IMR-90 (cell line): ENCODE data around the gene CCL14. TPM values are rescaled to one million over a fixed set of nuclear protein-coding genes. Genes with fewer than 3 reads are reported as not detected.

Experiments
- ATAC-seq: fragments of 200-7000 bp; cut with Tn5 transposase; 2 replicates; pipeline ENCODE4 v1.9.1; 2020; ENCODE audit warnings: low read depth, mild to moderate bottlenecking, moderate library complexity
- BruUV-seq: library from RNA; stranded (reverse); fragments of 400-500 nt; replicated peaks from 2 replicates; lab custom pipeline; 2021; lab: Mats Ljungman, UMichigan
- CTCF ChIA-PET: fragments of 300-600 bp; formaldehyde crosslinking; extraction: SDS; loops from one replicate; lab custom pipeline; 2021; ENCODE audit warnings: antibody characterized with exemption; lab: Yijun Ruan, JAX
- POLR2A ChIA-PET: fragments of 300-600 bp; sonication (Branson Sonifier 250); formaldehyde crosslinking; loops from one replicate; lab custom pipeline; 2022; ENCODE audit warnings: antibody characterized with exemption; ENCODE audit not compliant: unreplicated experiment; lab: Charles Lee
- DNase-seq: peaks from one replicate; pipeline ENCODE4 v3.0.0; 2013
- H2AFZ ChIP-seq: replicated peaks from 2 replicates; pipeline ENCODE3; 2013; ENCODE audit warnings: low read length, mild to moderate bottlenecking; ENCODE audit not compliant: poor library complexity
- H2AK5ac ChIP-seq: 2 replicates; pipeline ENCODE4 v1.6.1; 2013; ENCODE audit warnings: low read depth, low read length, inconsistent platforms
- H2AK9ac ChIP-seq: replicated peaks from 2 replicates; pipeline ENCODE3; 2013; ENCODE audit warnings: mild to moderate bottlenecking, low read depth, low read length, moderate library complexity; ENCODE audit not compliant: poor library complexity
- H2BK120ac ChIP-seq: 2 replicates; pipeline ENCODE4 v1.6.1; 2013; ENCODE audit warnings: low read depth, low read length, inconsistent platforms
- H2BK15ac ChIP-seq: 3 replicates; pipeline ENCODE4 v1.6.1; 2013; ENCODE audit warnings: low read depth, low read length, inconsistent platforms
- H2BK20ac ChIP-seq: 2 replicates; pipeline ENCODE4 v1.6.1; 2013; ENCODE audit warnings: low read depth, mild to moderate bottlenecking, inconsistent platforms, low read length, moderate library complexity
- H2BK5ac ChIP-seq: 2 replicates; pipeline ENCODE4 v1.6.1; 2013; ENCODE audit warnings: mild to moderate bottlenecking, low read depth, low read length, inconsistent platforms; ENCODE audit not compliant: poor library complexity, severe bottlenecking
- H3K14ac ChIP-seq: replicated peaks from 2 replicates; pipeline ENCODE4 v1.6.1; 2013; ENCODE audit warnings: low read depth, low read length, inconsistent platforms
- H3K18ac ChIP-seq: 2 replicates; pipeline ENCODE4 v1.6.1; 2013; ENCODE audit warnings: low read depth, low read length, control low read depth
- H3K23ac ChIP-seq: 2 replicates; pipeline ENCODE4 v1.6.1; 2013; ENCODE audit warnings: low read depth, low read length, inconsistent platforms
- H3K27ac ChIP-seq: 2 replicates; pipeline ENCODE4 v1.5.1; 2013; ENCODE audit warnings: mild to moderate bottlenecking, control low read depth, low read length; ENCODE audit not compliant: insufficient read depth
- H3K27me3 ChIP-seq: 2 replicates; pipeline ENCODE4 v1.6.1; 2013; ENCODE audit warnings: low read length; ENCODE audit not compliant: control insufficient read depth, insufficient read depth
- H3K36me3 ChIP-seq: 2 replicates; pipeline ENCODE4 v1.6.1; 2013; ENCODE audit warnings: low read length, mixed read lengths; ENCODE audit not compliant: control insufficient read depth, insufficient read depth
- H3K4ac ChIP-seq: 2 replicates; pipeline ENCODE4 v1.6.1; 2013; ENCODE audit warnings: low read depth, low read length, inconsistent platforms
- H3K4me1 ChIP-seq: 2 replicates; pipeline ENCODE4 v1.6.1; 2013; ENCODE audit warnings: low read length, mixed read lengths; ENCODE audit not compliant: control insufficient read depth, insufficient read depth
- H3K4me2 ChIP-seq: 2 replicates; pipeline ENCODE4 v1.6.1; 2013; ENCODE audit warnings: low read depth, mild to moderate bottlenecking, control low read depth, low read length, moderate library complexity
- H3K4me3 ChIP-seq: 2 replicates; pipeline ENCODE4 v1.5.1; 2013; ENCODE audit warnings: low read depth, mild to moderate bottlenecking, control low read depth, low read length, moderate library complexity; ENCODE audit not compliant: insufficient read depth
- H3K56ac ChIP-seq: 2 replicates; pipeline ENCODE4 v1.6.1; 2013; ENCODE audit warnings: low read length, inconsistent platforms; ENCODE audit not compliant: insufficient read depth; ENCODE audit errors: extremely low read depth
- H3K79me1 ChIP-seq, 2 experiments: 2 replicates each; pipeline ENCODE4 v1.6.1; 2013; ENCODE audit warnings: low read length in 2 of 2, inconsistent platforms in 1 of 2, low read depth in 1 of 2
- H3K9ac ChIP-seq: 2 replicates; pipeline ENCODE4 v1.6.1; 2013; ENCODE audit warnings: low read depth, low read length, control low read depth
- H3K9me1 ChIP-seq: 2 replicates; pipeline ENCODE4 v1.6.1; 2013; ENCODE audit warnings: low read length, inconsistent platforms; ENCODE audit not compliant: insufficient read depth
- H3K9me3 ChIP-seq: 2 replicates; pipeline ENCODE4 v1.6.1; 2013; ENCODE audit warnings: low read length; ENCODE audit not compliant: control insufficient read depth, insufficient read depth
- H4K20me1 ChIP-seq: 2 replicates; pipeline ENCODE4 v1.6.1; 2013; ENCODE audit warnings: low read length, inconsistent platforms; ENCODE audit not compliant: insufficient read depth
- H4K5ac ChIP-seq: 2 replicates; pipeline ENCODE4 v1.6.1; 2013; ENCODE audit warnings: mild to moderate bottlenecking, low read depth, low read length, control low read depth
- H4K8ac ChIP-seq, 2 experiments: 2 replicates each; pipeline ENCODE4 v1.6.1; 2013; ENCODE audit warnings: low read depth in 2 of 2, low read length in 2 of 2, control low read depth in 1 of 2, inconsistent platforms in 1 of 2
- H4K91ac ChIP-seq: 2 replicates; pipeline ENCODE4 v1.6.1; 2013; ENCODE audit warnings: low read depth, low read length, inconsistent platforms; ENCODE audit not compliant: insufficient read depth
- BHLHE40 ChIP-seq: fragments of 150-350 bp; IDR thresholded peaks from 2 replicates; pipeline ENCODE4 v1.6.1; 2016; ENCODE audit warnings: mild to moderate bottlenecking, low read depth, low read length
- CEBPB ChIP-seq: IDR thresholded peaks from 2 replicates; pipeline ENCODE4 v1.6.1; 2012; ENCODE audit warnings: low read depth, low read length, improper control_type of control experiment
- CHD1 ChIP-seq: IDR thresholded peaks from 2 replicates; pipeline ENCODE4 v1.6.1; 2012; ENCODE audit warnings: low read depth, low read length, improper control_type of control experiment
- CTCF ChIP-seq: conservative IDR thresholded peaks from 2 replicates; pipeline ENCODE4 v1.5.1; 2012; ENCODE audit warnings: mild to moderate bottlenecking, low read depth, low read length, improper control_type of control experiment
- ELK1 ChIP-seq: fragments of 150-350 bp; IDR thresholded peaks from 2 replicates; pipeline ENCODE4 v1.6.1; 2016; ENCODE audit warnings: low read depth, mild to moderate bottlenecking, low read length, moderate library complexity, borderline replicate concordance
- MAFK ChIP-seq: IDR thresholded peaks from 2 replicates; pipeline ENCODE4 v1.6.1; 2012; ENCODE audit warnings: low read depth, low read length, improper control_type of control experiment
- MAZ ChIP-seq: IDR thresholded peaks from 2 replicates; pipeline ENCODE4 v1.6.1; 2012; ENCODE audit warnings: low read depth, mild to moderate bottlenecking, low read length, improper control_type of control experiment, moderate library complexity, borderline replicate concordance
- RAD21 ChIP-seq: IDR thresholded peaks from 2 replicates; pipeline ENCODE4 v1.6.1; 2012; ENCODE audit warnings: low read length, improper control_type of control experiment
- RCOR1 ChIP-seq: IDR thresholded peaks from 2 replicates; pipeline ENCODE4 v1.6.1; 2012; ENCODE audit warnings: mild to moderate bottlenecking, low read length, improper control_type of control experiment; ENCODE audit not compliant: insufficient replicate concordance
- USF2 ChIP-seq: fragments of 150-350 bp; IDR thresholded peaks from 2 replicates; pipeline ENCODE4 v1.6.1; 2017; ENCODE audit warnings: mild to moderate bottlenecking, antibody characterized with exemption, low read length, low read depth
- WGBS, 2 experiments: methylation state at CpG; one replicate each; pipeline versions ENCODE4 v1.1.5 to v1.1.7; 2013; ENCODE audit warnings: missing lambda C conversion rate in 2 of 2; ENCODE audit not compliant: insufficient read length in 1 of 2; ENCODE audit errors: extremely low coverage in 2 of 2; 5-methylcytosine and 5-hydroxymethylcytosine counted together
- dilution Hi-C: fragments of 300-500 bp; cut with HindIII; formaldehyde crosslinking; loops from one replicate; pipeline ENCODE4 v1.14.3; 2018; ENCODE audit warnings: low sequenced_read_pairs; ENCODE audit not compliant: unreplicated experiment
- in situ Hi-C: fragments of 300-500 bp; cut with MboI; formaldehyde crosslinking; loops from 3 replicates; pipeline ENCODE4 v1.14.3; 2019; ENCODE audit warnings: low sequenced_read_pairs, inconsistent platforms, mixed read lengths
- intact Hi-C: fragments of 100-400 bp; cut with micrococcal nuclease; formaldehyde crosslinking; loops from 2 replicates; pipeline ENCODE4 v1.10.0; 2022
- polyA plus RNA-seq, 3 experiments: library from polyadenylated mRNA; depleted of rRNA; stranded (reverse); fragments of >200 nt; gene quantifications; 2 replicates each; pipeline ENCODE4 v1.2.3, GENCODE V29; 2012; ENCODE audit warnings: low replicate concordance in 1 of 3
- total RNA-seq: library from RNA; depleted of rRNA; stranded (reverse); fragments of >200 nt; gene quantifications from 2 replicates; pipeline ENCODE4 v1.2.3, GENCODE V29; 2012

The CCL14 gene
- total and polyA plus RNA-seq, 2 of the 4 experiments (the other 2 are of a cell fraction), result not detected

GRCh38 chr17:35998018-35998545 lies 11.6 kb upstream of the CCL14 start:
- no peak overlapping the region for H3K14ac ChIP-seq
- H4K91ac ChIP-seq, result no peak overlapping the region
- TF ChIP-seq CTCF (no peak), RAD21 (no peak), RCOR1 (no peak), CEBPB (no peak), MAFK (no peak), ELK1 (no peak), USF2 (no peak), MAZ (no peak), BHLHE40 (no peak), CHD1 (no peak)
- BruUV-seq, result no TSS peak
- H2BK120ac ChIP-seq, result no peak overlapping the region
- intact Hi-C loops (no loop called here), in situ Hi-C loops (no loop called here), dilution Hi-C loops (no loop called here)
- DNase-seq (no peak), ATAC-seq (no peak)
- no peak overlapping the region for H3K4me3 ChIP-seq
- ChIA-PET CTCF (interaction anchor here (0.5 kb wide), 1 partner anchor 70 kb away, joined by 6 read pairs; no protein-coding TSS in a partner anchor), POLR2A (no interaction called here)
- H2AFZ ChIP-seq, result no peak overlapping the region
- no peaks in the 10 kb centered on the region for H3K27me3 ChIP-seq
- H2BK15ac ChIP-seq, result no peak overlapping the region
- no peak overlapping the region for H2BK20ac ChIP-seq
- no peaks in the 10 kb centered on the region for H3K79me1 ChIP-seq
- no peak overlapping the region for H2BK5ac ChIP-seq
- no peak overlapping the region for H3K4ac ChIP-seq
- no peak overlapping the region for H2AK5ac ChIP-seq
- H3K4me2 ChIP-seq, result no peak overlapping the region
- no peaks in the 10 kb centered on the region for H3K9me1 ChIP-seq
- no peak overlapping the region for H3K9ac ChIP-seq
- H3K27ac ChIP-seq, result no peak overlapping the region
- H3K4me1 ChIP-seq, result no peaks in the 10 kb centered on the region
- H4K8ac ChIP-seq, result no peak overlapping the region
- no peak overlapping the region for H3K23ac ChIP-seq
- no peak overlapping the region for H3K56ac ChIP-seq
- H3K9me3 ChIP-seq, result no peaks in the 10 kb centered on the region
- WGBS, 2 experiments, result 49% methylated on average over 5 of the region's 11 CpGs; no CpG with 5 or more reads in 1 of the 2 experiments
- no peak overlapping the region for H3K18ac ChIP-seq
- H2AK9ac ChIP-seq, result no peak overlapping the region
- no peaks in the 10 kb centered on the region for H3K36me3 ChIP-seq
- no peaks in the 10 kb centered on the region for H4K20me1 ChIP-seq
- H4K5ac ChIP-seq, result no peak overlapping the region
